Keratinocyte (primary cell): ENCODE data around the gene ZCCHC24. TPM values are rescaled to one million over a fixed set of nuclear protein-coding genes. Genes with fewer than 3 reads are reported as not detected.

Experiments
- DNase-seq: peaks from one replicate; pipeline ENCODE4 v3.0.0-alpha.2; 2011; ENCODE audit warnings: low read depth, missing footprints, low spot score
- FAIRE-seq: peaks from 2 replicates; lab custom pipeline; 2011; peaks lifted over from hg19 to GRCh38; lab: Jason Lieb, UNC
- H2AFZ ChIP-seq: 2 replicates; pipeline ENCODE4 v1.6.0; 2012; ENCODE audit warnings: low read length, control low read depth, inconsistent platforms; ENCODE audit not compliant: control insufficient read depth
- H3K27ac ChIP-seq: 2 replicates; pipeline ENCODE4 v1.5.1; 2011; ENCODE audit warnings: low read length; ENCODE audit not compliant: control insufficient read depth, insufficient read depth
- H3K27me3 ChIP-seq: 3 replicates; pipeline ENCODE4 v1.6.0; 2011; ENCODE audit warnings: low read length; ENCODE audit not compliant: control insufficient read depth, insufficient read depth; ENCODE audit errors: extremely low read depth
- H3K36me3 ChIP-seq, 2 experiments: 2 replicates in 1 of 2; 3 replicates in 1 of 2; pipeline ENCODE4 v1.5.1; 2011; ENCODE audit warnings: low read length in 2 of 2, mild to moderate bottlenecking in 1 of 2; ENCODE audit not compliant: control insufficient read depth in 2 of 2, insufficient read depth in 2 of 2; ENCODE audit errors: extremely low read depth in 1 of 2
- H3K4me1 ChIP-seq: 3 replicates; pipeline ENCODE4 v1.5.1; 2011; ENCODE audit warnings: low read length; ENCODE audit not compliant: control insufficient read depth, insufficient read depth; ENCODE audit errors: extremely low read depth
- H3K4me2 ChIP-seq: 3 replicates; pipeline ENCODE4 v1.6.0; 2011; ENCODE audit warnings: low read depth, low read length; ENCODE audit not compliant: control insufficient read depth, insufficient read depth; ENCODE audit errors: extremely low read depth
- H3K4me3 ChIP-seq, 3 experiments: fragments of 200-600 bp in 1 of 3; sonication (generic) in 1 of 3; 2 replicates in 2 of 3; 3 replicates in 1 of 3; pipeline ENCODE4 v1.5.1; 2011 to 2016; ENCODE audit warnings: low read length in 3 of 3, mild to moderate bottlenecking in 3 of 3, control low read depth in 2 of 3, inconsistent platforms in 1 of 3, low read depth in 1 of 3, mixed read lengths in 1 of 3, mixed run types in 1 of 3, moderate library complexity in 1 of 3; ENCODE audit not compliant: control insufficient read depth in 2 of 3, insufficient read depth in 2 of 3; ENCODE audit errors: extremely low read depth in 1 of 3
- H3K79me2 ChIP-seq: 2 replicates; pipeline ENCODE4 v1.6.0; 2012; ENCODE audit warnings: low read length; ENCODE audit not compliant: control insufficient read depth, insufficient read depth
- H3K9ac ChIP-seq: 3 replicates; pipeline ENCODE4 v1.6.0; 2011; ENCODE audit warnings: low read length; ENCODE audit not compliant: control insufficient read depth, insufficient read depth; ENCODE audit errors: extremely low read depth
- H3K9me1 ChIP-seq: 3 replicates; pipeline ENCODE4 v1.6.0; 2011; ENCODE audit warnings: low read length; ENCODE audit not compliant: control insufficient read depth, insufficient read depth; ENCODE audit errors: extremely low read depth
- H3K9me3 ChIP-seq: 2 replicates; pipeline ENCODE4 v1.5.1; 2012; ENCODE audit warnings: low read depth, low read length; ENCODE audit not compliant: control insufficient read depth
- H4K20me1 ChIP-seq: 3 replicates; pipeline ENCODE4 v1.6.0; 2011; ENCODE audit warnings: low read length; ENCODE audit not compliant: control insufficient read depth, insufficient read depth; ENCODE audit errors: extremely low read depth
- CTCF ChIP-seq, 3 experiments: IDR thresholded peaks in 1 of 3; conservative IDR thresholded peaks in 1 of 3; optimal IDR thresholded peaks in 1 of 3; 2 replicates in 2 of 3; 3 replicates in 1 of 3; pipeline versions ENCODE3 to v1.5.1; 2011; ENCODE audit warnings: low read length in 3 of 3, mild to moderate bottlenecking in 3 of 3, moderate library complexity in 2 of 3, control low read depth in 1 of 3, inconsistent platforms in 1 of 3; ENCODE audit not compliant: insufficient read depth in 2 of 3; ENCODE audit errors: extremely low read depth in 1 of 3
- EZH2 ChIP-seq: IDR thresholded peaks from one replicate; pipeline ENCODE4 v1.6.1; 2012; ENCODE audit warnings: inconsistent platforms, mild to moderate bottlenecking, low read length, moderate library complexity
- dilution Hi-C: fragments of 300-500 bp; cut with MboI; formaldehyde crosslinking; loops from one replicate; pipeline ENCODE4 v1.7.0; 2020; ENCODE audit warnings: low sequenced_read_pairs; ENCODE audit not compliant: extremely low pct_ligation_motif_present
- polyA plus RNA-seq, 5 experiments: library from polyadenylated mRNA; depleted of rRNA in 3 of 5; stranded (reverse) in 3 of 5; stranded (forward) in 1 of 5; unstranded in 1 of 5; fragments of >200 nt; gene quantifications; 1 replicate in 1 of 5; 2 replicates in 3 of 5; 3 replicates in 1 of 5; pipeline versions ENCODE4 v1.2.1 to v1.2.3, GENCODE V29; 2011 to 2012; ENCODE audit warnings: missing spikeins in 2 of 5, low read depth in 1 of 5, low replicate concordance in 1 of 5

The ZCCHC24 gene
- polyA plus RNA-seq, 1 donor (not counting 4 experiments of a cell fraction or from before 2014, with no cell fraction given), result 0.96 TPM

GRCh38 chr10:79415736-79416577 is 29.5 kb downstream of the ZCCHC24 start:
- TF ChIP-seq CTCF (optimal IDR thresholded peaks at IDR 0.05 in 1 of 3, IDR thresholded peaks at IDR 0.05 in 1 of 3, conservative IDR thresholded peaks at IDR 0.05 in 1 of 3; ENCODE audit: extremely low read depth in 1 of 3, insufficient read depth in 2 of 3, low read length in 3 of 3), result no peak
- no peak for TF ChIP-seq EZH2
- FAIRE-seq (no peak), DNase-seq (no peak)
- H3K36me3 ChIP-seq, result no peaks in the 10 kb centered on the region
- H3K79me2 ChIP-seq, result no peaks in the 10 kb centered on the region
- H3K9me1 ChIP-seq, result no peaks in the 10 kb centered on the region
- no peak overlapping the region for H3K4me2 ChIP-seq
- H3K4me1 ChIP-seq, result no peaks in the 10 kb centered on the region
- H3K27me3 ChIP-seq, result no peaks in the 10 kb centered on the region
- no peak overlapping the region for H3K4me3 ChIP-seq
- no peaks in the 10 kb centered on the region for H4K20me1 ChIP-seq
- no peaks in the 10 kb centered on the region for H3K9me3 ChIP-seq
- dilution Hi-C loops, result no loop called here
- H2AFZ ChIP-seq, result no peak overlapping the region
- H3K27ac ChIP-seq, result no peak overlapping the region
- H3K9ac ChIP-seq, result no peak overlapping the region

- Histone ChIP-seq H3K4me3 (no peak overlapping the region), H3K9me1 (no peaks in the 10 kb centered on the region), H3K4me2 (no peak overlapping the region), H2AFZ (no peak overlapping the region), H3K27ac (no peak overlapping the region), H4K20me1 (no peaks in the 10 kb centered on the region), H3K79me2 (no peaks in the 10 kb centered on the region), H3K9ac (no peak overlapping the region), H3K27me3 (no peaks in the 10 kb centered on the region), H3K4me1 (no peaks in the 10 kb centered on the region), H3K9me3 (no peaks in the 10 kb centered on the region), H3K36me3 (no peaks in the 10 kb centered on the region)
- TF ChIP-seq CTCF (optimal IDR thresholded peaks at IDR 0.05 in 1 of 3, IDR thresholded peaks at IDR 0.05 in 1 of 3, conservative IDR thresholded peaks at IDR 0.05 in 1 of 3; ENCODE audit: extremely low read depth in 1 of 3, insufficient read depth in 2 of 3, low read length in 3 of 3) (no peak), EZH2 (no peak)
- dilution Hi-C loops, result no loop called here
- FAIRE-seq (no peak), DNase-seq (no peak)
These were observed 30.7 kb downstream of the ZCCHC24 start for GRCh38 chr10:79414714-79415113.
